GM18526 (cell line): ENCODE measurements around the gene ELP4.

Experiments
- POLR2A ChIP-seq: IDR thresholded peaks from 3 replicates; pipeline ENCODE4 v1.6.1; 2011; ENCODE audit not compliant: insufficient read length; ENCODE audit errors: extremely low read depth

Gene ELP4

GRCh38 chr11:31509429-31510345, at the start of gene ELP4, which contains the start of gene IMMP1L:
Gene ELP4, plus strand, starts transcription at chr11:31509767. Its CDS starts 18 bp downstream, at chr11:31509785.
Gene IMMP1L, minus strand, starts transcription at chr11:31509622. Its CDS starts 46,346 bp downstream, at chr11:31463276.
- TF ChIP-seq POLR2A: peak; percentile 79

DNA sequence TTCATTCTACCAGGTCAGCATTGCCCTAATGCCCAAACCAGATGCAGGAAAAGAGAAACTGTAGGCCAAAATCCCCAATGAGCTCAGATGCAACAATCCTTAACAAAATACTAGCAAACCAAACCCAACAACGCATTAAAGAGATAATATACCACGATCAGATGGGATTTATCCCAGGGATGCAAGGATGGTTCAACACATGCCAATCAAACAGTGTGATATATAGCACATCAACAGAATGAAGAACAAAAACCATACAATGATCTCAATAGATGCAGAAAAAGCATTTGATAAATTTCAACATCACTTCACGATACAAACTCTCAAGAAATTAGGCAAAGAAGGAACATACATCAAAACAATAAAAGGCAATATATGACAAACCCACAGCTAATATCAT, 45.1 kb upstream of the ELP4 start:
- no peak for TF ChIP-seq POLR2A

DNA sequence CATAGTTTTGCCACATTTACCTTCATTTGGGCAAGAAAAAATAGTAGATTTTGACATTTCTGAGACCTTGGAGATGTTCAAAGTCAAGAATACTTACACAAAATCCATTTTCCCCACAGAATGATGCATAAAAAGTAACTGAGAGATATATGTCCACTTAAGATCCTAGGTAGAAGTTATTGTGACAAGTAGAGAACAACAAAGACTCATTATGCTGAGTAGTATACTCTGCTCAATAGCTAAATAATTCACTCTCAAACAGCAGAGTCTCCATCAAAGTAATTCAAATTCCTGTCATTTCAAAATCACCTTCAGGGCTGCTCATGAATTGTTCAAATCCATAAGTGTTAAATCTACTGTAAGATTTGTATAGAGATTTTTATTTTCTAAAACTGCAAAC, 35.5 kb upstream of the ELP4 start:
- TF ChIP-seq POLR2A: no peak

DNA sequence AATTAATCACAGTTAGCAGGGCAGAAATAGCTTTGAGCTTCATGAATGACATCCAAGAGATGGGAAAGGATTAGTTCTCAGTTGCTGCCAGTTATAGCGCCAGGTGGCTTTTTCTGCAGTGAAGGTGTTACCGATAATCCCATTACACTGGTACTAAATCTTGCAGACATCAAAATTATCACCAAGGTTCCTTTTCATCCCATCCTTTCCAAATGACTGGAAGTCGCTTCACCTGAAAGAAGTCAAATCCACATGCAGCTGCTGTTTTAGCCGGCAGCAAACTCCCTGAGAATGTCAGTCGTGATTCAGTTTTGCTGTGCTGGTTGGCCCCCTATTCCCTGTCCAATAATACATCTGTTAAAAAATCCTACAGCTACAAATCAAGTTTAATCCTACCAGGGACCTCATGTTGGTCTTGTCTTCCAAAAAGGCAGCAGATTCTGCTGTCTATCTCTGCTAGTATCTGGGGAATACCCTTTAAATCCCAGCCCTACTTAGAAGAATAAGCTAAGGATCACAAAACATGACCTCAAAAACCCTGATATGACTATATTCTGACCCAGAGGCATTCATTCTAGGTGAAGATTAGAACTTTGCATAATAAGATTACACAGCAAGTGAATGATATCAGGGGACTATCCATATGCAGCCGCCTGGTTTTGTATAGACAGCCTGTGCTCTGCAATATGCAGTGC, 31.9 kb upstream of the ELP4 start:
- TF ChIP-seq POLR2A: no peak

- TF ChIP-seq POLR2A: no peak
Measured at GRCh38 chr11:31478223-31478590, 31.4 kb upstream of the ELP4 start.

- TF ChIP-seq POLR2A: no peak
Measured at GRCh38 chr11:31479066-31479465, 30.5 kb upstream of the ELP4 start.

GRCh38 chr11:31480930-31481329, 28.6 kb upstream of the ELP4 start:
- TF ChIP-seq POLR2A: no peak

GRCh38 chr11:31484497-31484896, 25.1 kb upstream of the ELP4 start:
- TF ChIP-seq POLR2A: no peak

- no peak for TF ChIP-seq POLR2A
Measured at GRCh38 chr11:31487848-31488247, 21.7 kb upstream of the ELP4 start.

GRCh38 chr11:31492320-31492913, 17.1 kb upstream of the ELP4 start:
- TF ChIP-seq POLR2A: no peak

GRCh38 chr11:31493235-31493634, 16.3 kb upstream of the ELP4 start:
- no peak for TF ChIP-seq POLR2A

- TF ChIP-seq POLR2A: no peak
Measured at GRCh38 chr11:31499576-31500178, 9.9 kb upstream of the ELP4 start.

GRCh38 chr11:31500560-31500959, 9.0 kb upstream of the ELP4 start:
- no peak for TF ChIP-seq POLR2A

DNA sequence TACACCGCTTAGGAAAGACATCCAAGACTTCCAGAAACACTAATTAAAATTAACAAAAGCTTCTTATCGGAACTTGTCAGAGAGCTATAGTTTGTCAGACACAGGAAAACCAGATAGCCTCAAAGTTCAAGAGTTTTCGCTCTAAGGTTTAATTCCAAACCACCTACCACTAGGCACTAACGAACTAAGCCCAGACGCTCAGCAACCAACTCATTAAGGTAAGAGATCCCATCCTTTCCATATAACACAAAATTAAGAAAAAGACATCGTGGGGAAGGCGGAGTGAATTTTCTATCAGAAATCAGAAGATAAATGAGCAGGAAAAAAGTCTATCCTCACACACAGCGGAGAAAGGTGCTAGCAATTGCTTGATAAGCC, 527 bp upstream of the ELP4 start:
- no peak for TF ChIP-seq POLR2A

GRCh38 chr11:31512117-31512516, 2.5 kb downstream of the ELP4 start:
- TF ChIP-seq POLR2A: no peak
